Epithelial cell of proximal tubule (primary cell): Measurements from ENCODE around the gene DIPK1B. TPM values are rescaled to one million over a fixed set of nuclear protein-coding genes. Genes with fewer than 3 reads are reported as not detected.
"Not testable (repeated sequence)": the region's sequence is repeated elsewhere in the genome, so short reads cannot be mapped to it uniquely, and the experiment has no call there.

Experiments
- DNase-seq: peaks from one replicate; pipeline ENCODE4 v3.0.0-alpha.2; 2011; ENCODE audit warnings: low read depth
- H3K4me3 ChIP-seq: 2 replicates; pipeline ENCODE4 v1.5.1; 2011; ENCODE audit warnings: low read depth, mild to moderate bottlenecking, low read length
- total RNA-seq: library from RNA; depleted of rRNA; stranded (reverse); fragments of >200 nt; gene quantifications from 2 replicates; pipeline ENCODE4 v1.2.3, GENCODE V29; 2015
- TF ChIP-seq, protein P1 (sequence below): conservative IDR thresholded peaks from 2 replicates; pipeline ENCODE4 v1.5.1; 2012; ENCODE audit warnings: low read depth, mild to moderate bottlenecking, low read length

Gene DIPK1B
- total RNA-seq, 1 donor from 2014 or later, result 20.3 TPM

DNA sequence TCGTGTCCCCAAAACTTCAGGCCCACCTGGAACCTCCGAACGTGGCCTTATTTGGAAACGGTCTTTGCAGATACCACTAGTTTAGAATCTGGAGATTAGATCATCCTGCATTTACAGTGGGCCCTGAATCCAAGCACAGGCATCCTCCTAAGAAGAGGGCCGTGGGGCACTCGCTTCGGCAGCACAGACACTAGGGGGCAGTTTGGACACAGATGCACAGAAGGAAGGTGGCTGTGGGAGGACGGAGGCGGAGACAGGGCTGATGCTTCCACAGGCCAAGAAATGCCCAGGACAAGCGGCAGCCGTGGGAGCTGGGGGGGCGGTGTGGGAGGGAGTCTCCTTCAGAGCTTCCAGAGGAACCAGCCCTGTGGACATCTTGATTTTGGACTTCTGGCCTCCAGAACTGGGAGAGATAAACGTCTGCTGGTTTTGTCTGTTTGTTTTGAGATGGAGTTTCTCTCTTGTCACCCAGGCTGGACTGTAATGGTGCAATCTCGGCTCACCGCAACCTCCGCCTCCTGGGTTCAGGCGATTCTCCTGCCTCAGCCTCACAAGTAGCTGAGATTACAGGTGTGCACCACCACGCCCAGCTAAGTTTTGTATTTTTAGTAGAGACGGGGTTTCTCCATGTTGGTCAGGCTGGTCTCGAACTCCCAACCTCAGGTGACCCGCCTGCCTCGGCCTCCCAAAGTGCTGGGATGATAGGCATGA lies 48.6 kb downstream of the DIPK1B start:
- TF ChIP-seq, protein P1, sequence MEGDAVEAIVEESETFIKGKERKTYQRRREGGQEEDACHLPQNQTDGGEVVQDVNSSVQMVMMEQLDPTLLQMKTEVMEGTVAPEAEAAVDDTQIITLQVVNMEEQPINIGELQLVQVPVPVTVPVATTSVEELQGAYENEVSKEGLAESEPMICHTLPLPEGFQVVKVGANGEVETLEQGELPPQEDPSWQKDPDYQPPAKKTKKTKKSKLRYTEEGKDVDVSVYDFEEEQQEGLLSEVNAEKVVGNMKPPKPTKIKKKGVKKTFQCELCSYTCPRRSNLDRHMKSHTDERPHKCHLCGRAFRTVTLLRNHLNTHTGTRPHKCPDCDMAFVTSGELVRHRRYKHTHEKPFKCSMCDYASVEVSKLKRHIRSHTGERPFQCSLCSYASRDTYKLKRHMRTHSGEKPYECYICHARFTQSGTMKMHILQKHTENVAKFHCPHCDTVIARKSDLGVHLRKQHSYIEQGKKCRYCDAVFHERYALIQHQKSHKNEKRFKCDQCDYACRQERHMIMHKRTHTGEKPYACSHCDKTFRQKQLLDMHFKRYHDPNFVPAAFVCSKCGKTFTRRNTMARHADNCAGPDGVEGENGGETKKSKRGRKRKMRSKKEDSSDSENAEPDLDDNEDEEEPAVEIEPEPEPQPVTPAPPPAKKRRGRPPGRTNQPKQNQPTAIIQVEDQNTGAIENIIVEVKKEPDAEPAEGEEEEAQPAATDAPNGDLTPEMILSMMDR, result peak; percentile 69
- DNase-seq, H3K4me3 ChIP-seq: not testable (repeated sequence)

DNA sequence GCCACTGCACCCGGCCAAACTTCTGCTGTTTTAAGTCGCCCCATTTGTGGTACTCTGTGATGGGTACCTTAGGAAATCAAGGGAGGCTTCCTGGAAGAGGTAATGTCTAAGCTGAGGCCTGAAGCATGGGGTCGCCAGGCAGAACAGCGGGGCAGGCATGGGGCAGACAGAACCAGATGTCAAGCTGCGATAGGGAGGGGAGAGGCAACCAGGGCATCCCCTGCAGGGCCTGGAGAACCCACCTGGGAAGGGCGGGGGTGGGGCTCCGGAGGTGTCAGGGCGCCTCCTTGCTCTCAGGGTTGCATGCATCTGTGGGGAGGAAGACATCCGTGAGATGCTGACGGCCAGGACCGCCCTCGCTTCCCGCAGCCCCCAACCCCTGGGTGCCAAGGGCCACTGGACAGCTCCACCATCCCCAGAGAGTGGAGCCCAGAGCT lies 49.2 kb downstream of the DIPK1B start:
- no peak for DNase-seq
- H3K4me3 ChIP-seq, result no peak overlapping the region
- TF ChIP-seq, protein P1, result no peak

DNA sequence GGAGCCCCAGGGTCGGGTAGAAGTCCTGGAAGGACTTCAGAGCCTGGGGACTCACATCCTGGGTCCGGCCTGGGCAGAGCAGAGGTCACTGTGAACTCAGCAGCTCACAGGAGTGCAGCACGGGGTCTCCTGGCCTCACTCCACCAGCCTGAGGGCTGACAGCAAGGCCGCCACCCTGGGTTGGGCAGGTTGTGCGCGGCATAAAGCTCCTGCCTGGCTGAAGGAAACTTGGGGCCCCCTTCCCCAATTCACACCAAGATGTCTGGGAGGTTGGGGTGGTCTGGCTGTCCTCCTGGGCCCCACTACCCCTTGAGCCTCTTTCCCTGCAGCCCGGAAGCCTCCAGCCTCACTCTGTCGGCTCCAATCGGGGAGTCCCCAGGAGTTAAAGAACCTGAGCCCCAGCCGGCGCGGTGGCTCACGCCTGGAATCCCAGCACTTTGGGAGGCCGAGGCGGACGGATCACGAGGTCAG lies 49.9 kb downstream of the DIPK1B start:
- H3K4me3 ChIP-seq, result no peak overlapping the region
- DNase-seq, result no peak
- TF ChIP-seq, protein P1, result no peak

DNA sequence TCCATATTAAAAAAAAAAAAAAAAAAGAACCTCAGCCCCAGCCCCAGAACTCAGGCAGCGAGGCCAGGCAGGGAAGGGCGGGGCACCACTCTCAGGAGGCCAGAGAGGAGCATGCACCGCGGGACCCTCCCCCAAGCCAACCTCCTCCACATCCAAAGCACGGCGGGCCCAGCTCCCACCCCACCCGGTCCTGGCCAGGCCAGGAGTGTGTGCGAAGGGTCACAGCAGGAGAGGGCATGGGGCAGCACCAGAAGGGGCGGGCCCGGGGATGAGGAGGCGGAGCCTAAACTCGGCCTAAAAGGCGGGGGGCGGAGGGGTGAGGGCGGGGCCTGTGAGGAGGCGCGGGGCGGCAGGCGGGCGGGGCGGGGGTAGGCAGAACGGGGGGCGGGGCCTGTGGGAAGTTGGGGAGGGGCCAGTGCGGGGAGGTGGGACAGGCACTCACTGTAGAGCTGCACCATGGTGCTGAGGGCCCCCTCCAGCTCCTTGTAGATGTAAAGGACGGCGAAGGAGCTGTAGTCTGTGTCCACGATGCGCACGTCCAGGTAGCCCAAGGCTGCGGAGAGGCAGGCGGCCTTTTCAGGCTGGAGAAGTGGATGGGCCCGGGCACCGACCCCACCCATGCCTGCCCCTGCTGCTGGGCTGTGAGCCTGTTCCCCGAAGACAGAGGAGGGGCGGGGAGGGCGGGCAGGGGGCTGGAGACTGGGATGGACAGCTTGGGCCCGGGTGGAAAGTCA lies 50.7 kb downstream of the DIPK1B start:
- TF ChIP-seq, protein P1, result no peak
- DNase-seq, result no peak
- no peak overlapping the region for H3K4me3 ChIP-seq

- TF ChIP-seq, protein P1, result no peak
- H3K4me3 ChIP-seq, result no peak overlapping the region
- DNase-seq, result no peak
Measured at GRCh38 chr9:136763649-136764035, 51.3 kb downstream of the DIPK1B start.

- no peak within 1 kb of the TSS for H3K4me3 ChIP-seq
- no peak for DNase-seq
- TF ChIP-seq, protein P1, result no peak
Measured at GRCh38 chr9:136764301-136764891, 52.0 kb downstream of the DIPK1B start, which contains the start of gene LCN15. Gene LCN15 (minus strand): TSS chr9:136764518. CDS start chr9:136764488, 30 bp downstream.
